C4-2B (cell line): ENCODE measurements around the gene CACNA1G.

Source experiments
- H3K27ac ChIP-seq: fragments of 450-650 bp; 2 replicates; pipeline ENCODE4 v1.5.1; 2017
- CTCF ChIP-seq: fragments of 450-650 bp; conservative IDR thresholded peaks from 2 replicates; pipeline ENCODE4 v1.5.1; 2017; ENCODE audit warnings: mild to moderate bottlenecking
- ZFX ChIP-seq: fragments of 450-650 bp; IDR thresholded peaks from 2 replicates; pipeline ENCODE4 v1.6.1; 2017

The CACNA1G gene

GRCh38 chr17:50611634-50612033, 51.1 kb downstream of the CACNA1G start:
- TF ChIP-seq CTCF (no peak), ZFX (no peak)
- H3K27ac ChIP-seq = no peak overlapping the region

DNA sequence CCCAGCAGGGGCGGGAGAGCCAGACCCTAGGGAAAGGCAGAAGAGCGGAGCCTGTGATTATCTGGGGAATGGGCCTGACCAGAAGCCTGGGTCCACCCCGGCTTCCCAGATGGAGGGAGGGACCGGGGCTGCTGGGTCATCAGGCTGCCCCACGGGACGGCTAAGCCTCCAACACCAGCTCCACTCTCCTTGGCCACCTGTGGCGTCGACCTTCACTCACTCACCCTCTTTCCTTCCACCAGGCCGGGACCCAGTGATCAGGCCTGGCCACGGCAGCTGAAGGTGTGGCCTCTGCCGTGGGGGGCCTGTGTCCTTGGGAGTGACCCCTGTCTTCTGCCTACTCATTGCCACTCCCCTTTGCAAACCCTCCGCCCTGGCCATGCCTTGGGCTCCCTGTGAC, 51.8 kb downstream of the CACNA1G start:
- TF ChIP-seq ZFX = no peak
- no peak for TF ChIP-seq CTCF

DNA sequence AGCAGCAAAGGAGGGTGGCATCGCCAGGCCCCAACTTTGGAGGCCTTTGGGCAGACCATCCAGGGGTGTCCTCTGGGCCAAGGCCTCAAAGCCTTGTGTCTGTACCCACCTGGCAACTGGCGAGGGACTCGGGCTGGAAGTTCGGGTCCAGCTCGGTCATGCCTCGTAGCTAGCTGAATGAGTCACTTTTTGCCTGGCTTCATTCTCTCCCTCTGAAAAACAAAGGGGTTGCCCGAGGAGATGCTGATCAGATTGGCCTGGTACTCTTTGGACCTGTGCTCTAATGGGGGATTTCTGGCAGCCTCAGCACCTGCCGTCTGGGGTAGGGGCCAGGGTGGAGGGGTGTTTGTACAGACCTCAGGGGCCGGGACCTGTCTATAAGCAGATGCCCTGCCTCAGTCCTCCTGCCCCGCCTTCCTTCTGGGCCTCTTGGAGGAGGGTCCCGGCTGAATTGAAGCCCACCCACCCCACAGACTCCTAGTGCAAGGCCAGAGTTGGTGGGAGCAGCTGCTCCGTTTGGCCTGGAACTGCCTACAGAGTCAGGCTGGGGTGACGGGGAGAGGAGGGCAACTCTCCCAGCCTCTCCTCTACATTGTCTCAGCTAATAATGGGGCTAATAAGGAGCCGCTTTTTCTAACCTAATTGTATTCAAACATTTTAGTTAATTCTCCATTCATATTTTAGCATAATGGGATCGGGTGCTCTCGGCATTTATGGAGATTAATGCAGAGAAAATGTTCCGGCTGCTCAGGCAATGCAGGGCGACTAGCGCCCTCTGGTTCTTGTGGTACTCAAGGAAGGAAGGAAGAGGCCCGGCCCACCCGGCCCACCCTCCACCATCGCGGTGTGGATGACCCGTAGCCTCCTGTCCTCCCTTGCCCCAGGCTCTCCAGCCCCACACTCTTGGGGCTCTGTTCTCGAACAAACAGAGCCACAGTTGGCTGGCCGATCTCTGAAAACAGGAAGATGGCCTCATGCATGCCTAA, 52.8 kb downstream of the CACNA1G start:
- no peak for TF ChIP-seq ZFX
- no peak for TF ChIP-seq CTCF
- H3K27ac ChIP-seq = no peak overlapping the region

More for the DNA sequence above, 51.8 kb downstream of the CACNA1G start:
- H3K27ac ChIP-seq = no peak overlapping the region

- TF ChIP-seq CTCF (no peak), ZFX (no peak)
- H3K27ac ChIP-seq = no peak overlapping the region
Observed at GRCh38 chr17:50614471-50615051, 54.0 kb downstream of the CACNA1G start.

DNA sequence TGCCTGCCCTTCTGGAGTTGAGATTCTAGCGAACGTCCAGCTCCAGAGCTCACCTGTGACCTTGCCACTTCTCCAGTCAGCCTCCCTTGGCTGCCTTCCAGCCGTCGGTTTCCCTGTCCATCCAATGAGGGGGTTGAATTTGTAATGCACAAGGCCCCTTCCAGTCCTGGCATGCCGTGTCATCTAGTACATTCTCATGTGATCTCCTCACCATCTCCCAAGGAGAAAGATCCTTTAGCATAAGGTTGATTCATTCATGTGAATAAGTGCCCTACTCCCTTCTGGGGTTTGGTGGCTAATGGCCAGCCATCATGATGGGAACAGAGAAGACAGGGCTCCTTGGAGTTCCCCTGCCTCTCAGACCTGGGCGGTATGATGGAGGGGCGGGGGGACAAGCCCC, 55.3 kb downstream of the CACNA1G start:
- TF ChIP-seq CTCF (no peak), ZFX (no peak)
- no peak overlapping the region for H3K27ac ChIP-seq

DNA sequence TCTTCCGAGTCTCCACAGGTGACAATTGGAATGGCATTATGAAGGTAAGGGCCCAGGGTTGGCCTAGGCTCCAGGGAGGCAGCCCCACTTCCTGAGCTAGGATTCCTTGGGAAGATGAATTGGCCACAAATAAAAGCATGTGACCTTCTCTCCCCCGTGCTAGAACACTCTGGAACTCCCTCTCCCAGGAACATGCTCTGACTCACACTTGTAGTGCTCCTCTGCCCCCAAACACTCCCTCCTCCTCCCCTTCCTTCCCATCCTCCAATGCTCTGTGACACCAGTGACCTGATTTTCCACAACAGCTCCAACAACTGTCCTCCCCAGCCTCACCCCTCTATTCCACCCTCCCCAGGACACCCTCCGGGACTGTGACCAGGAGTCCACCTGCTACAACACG, 57.8 kb downstream of the CACNA1G start:
- H3K27ac ChIP-seq = no peak overlapping the region
- TF ChIP-seq CTCF (no peak), ZFX (no peak)

GRCh38 chr17:50618941-50619340, 58.4 kb downstream of the CACNA1G start:
- no peak for TF ChIP-seq CTCF
- TF ChIP-seq ZFX = no peak
- no peak overlapping the region for H3K27ac ChIP-seq
